GM19395 (cell line): Measurements from ENCODE around the gene SUSD4.

Experiments used
- ATAC-seq: cut with Tn5 transposase; IDR thresholded peaks from one replicate; pipeline ENCODE4 v1.9.1; 2021; ENCODE audit warnings: mild to moderate bottlenecking, moderate library complexity; ENCODE audit not compliant: unreplicated experiment

Gene SUSD4

DNA sequence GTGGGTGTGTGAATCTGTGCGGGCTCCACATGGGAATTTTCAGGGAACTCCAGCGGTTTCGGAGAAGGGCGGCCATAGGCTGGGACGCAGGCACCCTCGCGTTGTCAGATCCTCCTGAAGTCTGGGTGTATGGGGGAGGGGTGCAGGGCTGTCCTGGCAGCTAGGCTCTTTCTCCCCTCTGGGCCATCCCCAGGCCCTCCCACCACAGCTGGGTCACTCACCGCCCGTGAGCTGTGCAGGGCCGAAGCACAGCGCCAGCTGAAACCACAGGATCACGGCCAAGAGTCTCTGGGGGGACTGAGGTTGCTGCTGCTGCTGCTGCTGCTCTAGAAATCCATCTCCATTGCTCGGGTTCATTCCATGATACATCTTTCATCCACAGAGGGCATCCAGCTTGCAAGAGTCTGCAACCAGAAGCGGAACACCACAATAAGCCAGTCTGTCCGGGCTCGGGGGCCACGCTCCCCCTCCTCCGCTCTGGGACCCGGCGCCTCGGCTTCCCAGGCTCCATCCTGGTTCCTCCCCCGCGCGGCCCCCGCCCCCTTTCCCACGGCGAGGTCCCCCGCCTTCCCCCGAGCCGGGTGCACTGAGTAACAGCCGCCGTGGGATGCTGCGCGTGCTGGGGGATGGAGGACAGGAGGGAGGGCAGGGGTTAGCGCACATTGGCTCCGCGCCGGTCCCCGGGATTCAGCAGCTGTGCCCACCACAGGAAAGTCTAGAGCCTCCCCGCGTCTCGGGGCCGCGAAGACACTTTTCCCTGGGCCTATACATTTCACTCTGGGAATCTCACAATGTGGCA, 720 bp downstream of the SUSD4 start:
- no peak for ATAC-seq

DNA sequence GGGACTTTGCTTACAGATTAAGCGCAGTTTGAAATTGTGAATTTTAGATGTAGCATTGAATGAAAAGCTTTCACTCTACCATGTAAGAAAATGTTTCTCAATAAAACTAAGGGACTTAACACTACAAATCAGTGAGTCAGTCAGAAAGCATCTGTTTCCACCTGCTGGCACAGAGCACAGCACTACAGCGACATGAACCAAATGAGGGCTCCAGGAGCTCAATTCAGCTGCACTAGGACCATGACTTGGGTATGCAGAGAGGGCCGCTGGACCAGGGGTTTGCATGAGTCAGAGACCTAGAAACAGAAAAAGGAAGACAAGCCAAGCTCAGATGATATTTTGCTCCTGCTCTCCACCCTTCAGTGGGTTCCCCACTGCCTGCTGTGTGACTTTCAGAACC, 5.2 kb downstream of the SUSD4 start:
- no peak for ATAC-seq

DNA sequence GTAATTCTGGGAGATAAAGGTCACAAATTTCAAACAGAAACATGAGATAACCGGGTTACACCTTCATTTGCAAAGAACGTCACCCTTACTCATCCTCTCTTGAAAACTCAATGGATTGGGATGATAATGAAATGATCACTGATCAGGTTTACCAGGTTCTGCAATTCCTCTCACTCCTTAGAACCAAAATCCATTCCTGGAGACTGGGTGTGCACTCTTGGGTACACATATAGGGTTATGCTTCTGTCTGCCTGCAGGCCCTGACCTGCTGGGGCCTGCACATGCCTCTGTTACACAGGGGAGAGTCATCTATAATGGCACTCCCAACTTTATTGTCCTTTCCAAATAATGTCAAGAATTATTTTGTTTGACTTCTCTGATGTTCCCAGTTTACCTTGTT, 8.3 kb downstream of the SUSD4 start:
- ATAC-seq = no peak

DNA sequence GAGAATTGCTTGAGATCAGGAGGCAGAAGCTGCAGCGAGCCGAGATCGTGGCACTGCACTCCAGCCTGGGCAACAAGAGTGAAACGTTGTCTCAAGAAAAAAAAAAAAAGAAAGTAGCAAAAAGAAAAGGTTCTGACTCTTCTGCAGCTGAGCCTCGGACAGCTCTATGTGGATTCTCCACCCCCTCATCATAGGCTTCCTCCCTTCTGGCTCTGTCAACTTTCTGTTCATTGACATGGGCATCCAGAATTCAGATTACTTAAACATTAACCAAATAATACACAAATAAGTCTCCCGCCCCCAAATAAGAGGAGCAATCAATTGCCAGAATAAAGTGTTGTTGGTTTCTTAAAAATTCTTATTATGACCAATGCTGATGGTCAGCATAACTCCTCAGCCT, 10.0 kb downstream of the SUSD4 start:
- ATAC-seq = no peak

DNA sequence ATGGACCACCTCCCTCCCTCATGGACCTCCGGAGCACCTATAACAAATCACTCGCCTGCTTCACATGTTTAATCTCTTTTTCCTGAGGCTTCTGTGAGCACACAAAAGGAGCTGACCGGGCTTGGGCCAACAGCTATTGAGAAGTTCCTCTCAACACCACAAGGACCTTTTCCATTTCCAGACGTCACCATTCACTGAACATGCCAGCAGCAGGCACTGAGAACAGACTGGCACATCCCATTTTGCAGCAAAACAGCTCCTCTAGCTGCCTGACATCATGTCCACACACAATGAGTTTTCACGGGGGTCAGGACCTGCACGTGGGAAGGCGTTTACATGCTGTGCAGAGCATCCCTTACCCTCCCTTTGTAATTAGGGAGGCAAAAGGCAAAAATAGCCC, 11.0 kb downstream of the SUSD4 start:
- no peak for ATAC-seq

DNA sequence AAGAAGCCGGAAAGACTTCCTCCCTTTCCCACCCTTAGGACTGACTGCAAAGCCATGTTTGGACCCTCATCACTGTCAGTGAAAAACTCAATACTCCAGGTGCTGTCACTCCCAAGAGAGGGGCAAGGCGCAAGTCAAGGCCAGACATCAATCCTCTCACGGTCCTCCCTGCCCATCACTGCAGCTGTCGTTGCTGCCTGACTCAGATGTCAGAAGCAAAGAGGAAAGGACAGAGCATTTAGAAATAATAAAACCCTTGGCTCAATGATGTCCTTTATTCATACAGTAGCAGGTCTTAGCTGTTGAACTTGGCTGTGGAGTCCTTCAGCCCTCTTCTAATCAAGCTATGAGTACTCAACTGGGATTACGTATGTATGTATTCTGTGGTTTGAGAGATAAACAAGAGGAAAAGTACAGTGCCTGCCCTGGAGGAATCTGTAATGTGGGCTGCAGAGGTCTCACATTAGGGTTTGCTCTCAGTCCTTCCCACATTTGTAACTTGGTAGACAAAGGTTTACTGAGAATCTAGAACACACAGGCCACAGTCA, 13.5 kb downstream of the SUSD4 start:
- ATAC-seq = no peak

DNA sequence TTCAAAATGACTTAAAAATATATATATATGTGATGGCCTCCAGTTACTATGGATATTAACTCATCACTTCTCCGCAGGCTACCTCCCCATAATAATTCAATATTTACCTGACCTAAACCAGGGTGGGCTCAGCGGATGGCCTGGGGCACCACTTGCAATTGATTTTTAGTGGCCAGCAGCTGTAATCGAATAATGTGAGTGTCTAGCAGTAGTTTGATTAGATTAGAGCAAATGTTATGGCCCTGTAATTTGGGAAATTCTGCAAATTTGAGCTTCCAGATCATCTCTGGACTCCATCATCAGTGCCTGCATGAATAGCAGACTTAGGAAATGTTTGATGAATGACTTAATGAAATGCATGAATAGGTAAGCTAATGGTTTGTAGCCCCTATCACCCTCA, 14.7 kb downstream of the SUSD4 start:
- no peak for ATAC-seq

DNA sequence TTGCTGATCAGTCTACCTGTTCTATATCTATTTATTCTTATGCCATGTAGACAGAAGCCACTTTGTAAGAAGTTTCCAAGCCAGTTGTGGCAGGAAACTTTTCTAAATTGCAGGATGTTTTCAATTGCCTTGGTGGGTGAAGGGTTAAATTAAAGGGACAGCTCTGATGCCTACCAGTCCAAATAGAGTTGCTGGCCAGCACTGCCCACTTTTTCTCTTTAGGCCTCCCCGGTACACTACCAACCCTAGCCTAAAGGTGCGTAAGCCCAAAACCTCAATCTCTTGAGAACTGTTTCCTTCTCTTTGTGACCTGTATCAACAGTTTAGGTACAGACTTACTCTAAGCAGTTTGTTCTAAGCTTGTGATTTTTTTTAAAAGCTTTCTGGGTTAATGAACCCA, 15.5 kb downstream of the SUSD4 start:
- ATAC-seq = no peak

DNA sequence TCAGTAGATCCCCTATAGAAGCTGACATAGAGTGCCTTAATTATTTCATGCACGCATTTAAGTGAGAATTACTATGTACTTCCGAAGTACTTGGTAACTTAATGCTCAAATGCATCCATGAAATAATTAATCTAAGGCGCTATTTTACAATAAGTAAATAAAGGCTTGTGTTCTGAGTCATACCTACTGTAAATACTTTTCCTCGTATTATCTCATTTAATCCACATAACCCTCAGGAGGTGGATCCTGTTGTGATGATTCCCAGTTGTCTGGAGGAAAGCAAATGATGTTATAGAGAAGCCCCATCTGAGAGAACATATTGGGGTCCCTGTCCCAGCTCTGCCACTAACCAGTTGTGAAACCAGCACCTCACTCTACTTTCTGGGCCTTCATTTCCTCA, 16.4 kb downstream of the SUSD4 start:
- no peak for ATAC-seq

DNA sequence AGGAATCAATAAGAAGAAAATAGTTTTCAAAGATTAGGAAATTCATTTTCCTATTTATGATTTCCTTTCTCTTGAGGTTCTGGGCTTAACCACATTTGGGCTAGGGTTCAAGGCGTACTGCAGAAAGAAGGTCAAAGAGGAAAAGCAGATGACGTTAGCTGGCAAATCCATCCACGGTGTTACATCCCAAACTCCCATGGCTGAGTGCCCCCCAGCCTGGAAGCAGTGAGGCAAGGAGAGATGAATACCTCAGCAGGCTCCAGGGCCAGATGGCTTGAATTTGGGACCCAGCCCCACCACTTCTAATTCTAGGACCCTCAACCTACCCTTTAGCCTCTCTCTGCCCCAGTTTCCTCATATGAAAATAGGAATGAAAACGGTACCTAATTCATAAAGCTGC, 17.7 kb downstream of the SUSD4 start:
- no peak for ATAC-seq

DNA sequence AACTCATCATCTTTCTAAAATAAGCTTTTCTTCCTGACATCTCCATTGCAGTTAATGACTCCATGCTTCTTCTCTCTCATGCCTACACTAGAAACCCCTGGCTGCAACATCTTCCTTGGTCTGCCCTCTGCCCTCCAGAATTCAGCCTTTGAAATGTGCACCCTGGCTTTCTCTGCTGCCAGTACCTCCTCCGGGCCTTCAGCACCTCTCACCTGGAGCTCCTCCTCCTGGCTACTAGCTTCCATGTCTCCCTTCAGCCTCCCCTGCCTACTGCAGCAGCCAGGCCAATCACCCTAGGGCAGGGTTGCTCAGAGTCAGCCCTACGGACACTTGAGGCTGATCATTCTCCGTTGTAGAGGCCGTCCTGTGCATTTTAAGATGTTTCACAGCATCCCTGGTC, 18.3 kb downstream of the SUSD4 start:
- ATAC-seq = no peak

DNA sequence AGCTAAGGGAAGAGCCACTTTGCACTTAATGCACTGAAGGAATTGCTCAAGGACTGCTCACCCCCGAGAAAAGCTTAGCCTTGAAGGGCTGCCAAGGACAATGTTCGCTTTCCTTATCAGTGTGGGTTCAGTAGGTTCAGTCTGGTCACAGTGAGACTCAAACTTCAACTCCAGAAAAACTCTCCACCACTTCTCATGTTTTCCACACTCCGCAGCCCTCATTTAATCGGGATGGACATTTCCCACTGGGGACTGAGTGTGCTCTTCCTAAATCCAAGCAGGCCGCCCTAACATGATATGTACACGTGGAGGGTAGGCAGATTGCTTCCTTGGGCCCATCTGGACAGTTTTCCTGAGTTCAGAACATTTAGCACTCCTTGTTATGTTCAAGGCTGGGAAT, 19.5 kb downstream of the SUSD4 start:
- no peak for ATAC-seq

DNA sequence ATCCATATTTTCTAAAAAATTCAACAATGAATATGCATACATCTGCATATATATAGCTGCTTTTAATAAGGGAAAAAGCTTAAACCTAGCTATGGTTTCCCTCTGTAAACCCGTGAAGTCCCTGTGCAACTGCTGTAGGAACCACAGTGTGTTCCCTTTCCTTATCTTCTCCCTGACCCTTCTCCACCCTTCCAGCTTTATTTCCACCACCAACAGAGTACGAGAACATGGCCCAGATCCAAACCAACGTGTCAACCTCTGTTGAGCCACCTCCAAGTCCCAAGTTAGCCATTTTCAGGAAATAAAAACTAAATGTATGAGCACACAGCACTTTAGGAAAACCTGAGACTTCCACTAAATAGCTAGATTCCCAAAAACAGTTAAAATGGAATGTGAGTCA, 20.3 kb downstream of the SUSD4 start:
- no peak for ATAC-seq

DNA sequence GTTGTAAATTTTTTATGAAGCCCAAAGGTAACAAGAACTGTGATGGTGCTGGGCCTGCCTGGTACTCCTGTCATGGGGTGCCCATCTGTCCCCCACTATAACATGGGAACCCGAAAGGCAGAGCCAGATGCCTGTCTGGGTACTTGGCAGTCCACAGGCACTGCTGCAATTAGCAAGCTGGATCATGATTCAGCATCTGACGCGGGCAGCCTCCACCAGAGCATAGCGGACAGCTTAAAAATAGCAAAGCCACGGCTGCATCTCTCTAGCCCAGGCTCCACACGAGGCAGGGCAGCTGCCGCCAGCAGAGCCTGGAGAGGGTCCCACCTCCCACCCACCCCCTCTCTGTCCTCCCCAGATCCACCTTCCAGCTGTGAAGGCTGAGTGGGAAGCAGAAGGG, 22.9 kb downstream of the SUSD4 start:
- no peak for ATAC-seq

DNA sequence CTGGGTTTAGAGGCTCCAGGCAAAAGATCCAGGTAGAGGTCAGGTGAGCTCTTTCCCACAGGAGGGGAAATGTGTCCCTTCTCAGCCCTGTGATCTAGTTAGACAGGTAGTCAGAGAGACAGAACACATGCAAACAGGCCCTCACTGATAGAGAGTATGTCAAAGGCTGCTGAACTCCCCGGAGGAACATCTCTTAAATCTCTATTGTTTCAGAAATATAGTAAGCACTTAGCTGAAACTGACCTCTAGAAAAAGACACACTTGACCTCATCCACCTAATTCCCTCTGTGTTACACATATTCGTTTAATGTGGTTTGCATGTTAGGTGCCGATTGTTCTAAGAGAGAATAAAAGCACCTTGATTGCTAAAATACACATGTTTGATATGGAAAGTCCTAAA, 23.3 kb downstream of the SUSD4 start:
- ATAC-seq = no peak

DNA sequence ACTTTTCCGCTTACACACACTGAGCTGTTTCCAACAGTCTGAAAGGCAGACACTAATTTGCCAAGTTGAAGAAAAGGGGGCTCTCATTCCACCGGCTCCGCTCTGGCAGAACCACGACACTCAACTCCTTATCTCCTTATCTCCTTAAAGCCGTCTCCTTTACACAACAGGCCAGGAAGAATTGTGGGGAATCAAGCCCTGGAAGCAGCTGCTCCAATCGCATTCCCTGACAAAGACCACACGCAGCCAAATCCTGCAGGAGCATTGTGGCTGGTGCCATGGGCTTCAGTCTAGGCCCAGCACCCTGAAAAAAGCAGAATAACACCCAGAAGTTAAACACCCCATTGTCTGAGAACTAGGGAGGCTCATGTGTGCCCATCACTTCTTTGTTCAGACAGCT, 24.1 kb downstream of the SUSD4 start:
- ATAC-seq = no peak

DNA sequence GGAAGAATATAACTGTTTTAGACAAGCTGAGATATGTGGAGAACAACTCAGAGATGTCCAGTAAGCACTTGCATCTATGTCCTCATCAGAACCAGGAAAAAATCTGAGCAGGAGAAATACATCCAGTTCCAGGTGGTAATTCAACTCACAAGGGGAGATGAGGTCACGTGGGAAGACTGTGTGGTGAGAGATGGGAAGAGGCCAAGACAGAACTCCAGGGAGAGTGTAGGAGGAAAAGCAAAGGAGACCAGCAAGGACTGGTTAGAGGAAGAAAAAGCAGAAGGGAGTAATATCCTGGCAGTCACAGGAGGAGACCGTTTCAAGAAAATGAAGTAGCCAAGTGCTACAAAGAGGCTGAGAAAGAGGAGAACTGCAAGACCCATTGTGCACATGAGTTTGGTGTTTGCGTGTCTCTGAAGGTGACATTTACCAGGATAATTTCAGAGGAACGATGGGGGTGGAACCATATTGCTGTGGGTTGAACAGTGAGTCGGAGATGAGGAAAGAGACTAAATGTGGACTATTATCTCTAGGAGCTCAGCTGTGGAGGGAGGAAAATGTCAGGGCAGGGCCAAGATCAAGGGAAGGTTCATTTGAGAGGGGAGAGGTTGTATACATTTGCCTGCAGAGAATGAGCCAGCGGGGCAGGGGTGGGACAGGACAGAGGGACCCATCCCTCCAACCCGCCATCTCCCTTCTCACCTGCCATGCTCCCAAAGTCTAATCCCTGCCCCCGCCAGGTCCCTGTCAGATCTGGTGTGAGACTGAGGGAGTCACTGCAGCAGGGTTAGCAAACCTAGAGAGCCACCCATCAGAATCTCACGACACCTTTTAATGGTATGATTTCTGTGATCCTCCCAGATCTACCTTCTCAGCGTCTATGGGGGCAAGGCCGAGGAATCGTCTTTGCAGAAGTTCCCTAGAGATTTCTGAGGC, 24.9 kb downstream of the SUSD4 start:
- ATAC-seq = no peak

DNA sequence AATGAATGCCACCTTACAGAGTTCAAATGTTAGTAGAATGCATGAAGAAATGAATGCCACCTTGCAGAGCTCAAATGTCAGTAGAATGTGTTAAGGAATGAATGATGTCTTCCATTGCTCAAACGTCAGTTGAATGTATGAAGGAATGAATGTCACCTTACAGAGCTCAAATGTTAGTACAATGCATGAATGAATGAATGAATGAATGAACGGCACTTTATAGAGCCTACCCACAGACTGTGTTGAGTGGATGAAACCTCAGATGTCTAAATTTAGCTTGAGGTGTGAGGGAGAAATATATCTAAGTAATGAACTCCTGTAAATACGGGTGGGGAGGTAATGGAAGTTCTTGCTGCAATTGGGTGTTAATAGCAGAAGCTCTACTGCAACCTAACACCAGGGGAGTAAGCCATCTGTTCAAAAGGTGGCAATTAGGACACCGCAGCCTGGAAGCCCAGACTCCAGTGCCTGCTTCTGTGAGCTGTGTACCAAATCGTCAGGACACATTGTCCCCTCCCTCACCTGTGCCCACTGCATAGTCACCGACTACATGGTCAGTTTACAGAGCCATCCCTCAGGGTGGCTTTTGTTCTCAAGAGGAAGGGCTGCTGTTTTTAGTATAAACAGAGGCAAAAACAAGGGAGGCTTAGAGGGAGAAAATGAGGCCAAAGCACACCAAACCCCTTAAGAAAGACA, 26.7 kb downstream of the SUSD4 start:
- no peak for ATAC-seq

DNA sequence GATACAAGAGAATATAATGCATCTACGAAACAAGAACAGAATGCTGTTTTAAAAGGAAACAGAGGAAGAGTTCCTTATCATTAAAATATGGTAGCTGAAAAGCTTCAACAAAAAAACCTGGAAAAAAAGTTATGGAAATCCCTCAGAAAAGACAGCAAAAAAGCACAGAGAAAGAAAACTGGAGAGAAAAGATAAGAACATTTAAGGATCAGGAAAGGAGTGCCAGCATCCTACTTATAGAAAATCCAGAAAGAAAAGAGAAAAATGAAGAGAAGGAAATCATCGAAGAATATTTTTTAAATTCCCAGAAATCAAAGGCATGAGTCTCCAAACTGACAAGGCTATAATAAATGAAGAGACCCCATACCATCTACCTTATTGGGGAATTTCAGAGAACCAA, 29.8 kb downstream of the SUSD4 start:
- ATAC-seq = no peak

DNA sequence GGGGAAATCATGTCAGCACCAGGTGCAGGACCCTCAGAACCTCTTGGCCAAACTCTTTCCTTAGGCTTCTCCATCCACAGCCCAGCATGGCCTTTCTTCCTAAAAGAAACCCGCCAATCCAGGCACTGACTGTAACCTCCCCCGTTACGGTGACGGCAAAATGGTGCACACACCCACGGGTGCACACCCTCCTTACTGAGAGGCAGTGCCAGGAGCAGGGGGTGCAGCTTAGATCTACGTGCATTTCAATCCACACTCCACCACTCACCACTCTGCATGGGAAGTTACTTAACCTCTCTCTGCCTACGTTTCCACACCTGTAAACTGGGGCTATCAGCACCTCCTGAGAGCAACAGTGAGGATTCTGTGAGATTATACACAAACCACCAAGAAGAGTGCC, 31.0 kb downstream of the SUSD4 start:
- no peak for ATAC-seq

DNA sequence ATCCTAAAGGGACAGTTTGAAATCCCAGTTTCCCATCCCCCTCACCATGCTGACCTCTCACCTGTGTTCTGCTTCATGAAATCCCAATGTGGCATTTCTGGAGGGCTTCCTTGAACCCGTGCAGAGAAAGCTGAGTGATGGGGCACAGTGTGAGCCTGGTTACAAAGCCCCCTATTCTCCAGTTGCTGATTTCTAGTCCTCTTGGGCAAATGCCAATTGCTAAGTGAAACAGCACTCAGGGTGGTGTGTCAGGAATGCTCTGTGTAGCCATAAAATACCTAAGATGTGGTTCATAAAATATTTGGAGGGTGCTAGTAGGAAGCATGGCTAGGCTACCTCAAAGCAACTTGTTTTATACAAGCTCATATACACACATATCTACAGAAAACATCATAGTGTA, 32.0 kb downstream of the SUSD4 start:
- ATAC-seq = no peak
